ENCODE data around the gene SRBD1. TPM values are rescaled to one million over a fixed set of nuclear protein-coding genes. Genes with fewer than 3 reads are reported as not detected.
"Not testable (repeated sequence)": the region's sequence is repeated elsewhere in the genome, so short reads cannot be mapped to it uniquely, and the experiment has no call there.

Gene SRBD1
- polyA plus RNA-seq, 1 experiment: 2.7 TPM

DNA sequence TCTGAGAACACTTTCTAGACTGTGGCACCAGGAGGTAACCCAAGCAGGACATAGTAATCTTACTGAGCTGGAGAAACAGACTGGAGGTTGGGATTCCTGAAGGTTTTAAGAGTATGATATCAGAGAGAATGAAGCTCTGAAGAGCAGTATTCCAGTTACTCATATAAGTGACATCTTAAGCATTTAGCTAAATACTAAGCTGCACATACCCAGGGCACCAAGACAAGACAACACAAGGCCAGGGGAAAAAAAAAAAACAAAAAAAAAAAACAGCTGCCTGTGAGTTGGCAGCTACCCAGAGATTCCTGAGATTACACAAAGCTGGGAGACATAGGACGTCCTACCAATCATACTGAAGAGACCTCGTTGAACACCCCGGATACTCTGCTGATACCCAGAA, 175.8 kb downstream of the SRBD1 start:
- ChIA-PET POLR2A (interaction anchor here (0.5 to 0.6 kb wide), 3 partner anchors 18 to 194 kb away, joined by 3 to 8 read pairs (median 6); no protein-coding TSS in a partner anchor), CTCF (interaction anchor here (0.9 kb wide), 1 partner anchor 42 kb away, joined by 3 read pairs; no protein-coding TSS in a partner anchor)
- DNase-seq (ENCODE audit: low read depth): peak; percentile 64
- H3K4me3 ChIP-seq (ENCODE audit: low read depth, low read length): no peak overlapping the region
- no peaks in the 10 kb centered on the region for H3K36me3 ChIP-seq (ENCODE audit: control insufficient read depth, insufficient read depth, low read length)
- TF ChIP-seq, protein P1, sequence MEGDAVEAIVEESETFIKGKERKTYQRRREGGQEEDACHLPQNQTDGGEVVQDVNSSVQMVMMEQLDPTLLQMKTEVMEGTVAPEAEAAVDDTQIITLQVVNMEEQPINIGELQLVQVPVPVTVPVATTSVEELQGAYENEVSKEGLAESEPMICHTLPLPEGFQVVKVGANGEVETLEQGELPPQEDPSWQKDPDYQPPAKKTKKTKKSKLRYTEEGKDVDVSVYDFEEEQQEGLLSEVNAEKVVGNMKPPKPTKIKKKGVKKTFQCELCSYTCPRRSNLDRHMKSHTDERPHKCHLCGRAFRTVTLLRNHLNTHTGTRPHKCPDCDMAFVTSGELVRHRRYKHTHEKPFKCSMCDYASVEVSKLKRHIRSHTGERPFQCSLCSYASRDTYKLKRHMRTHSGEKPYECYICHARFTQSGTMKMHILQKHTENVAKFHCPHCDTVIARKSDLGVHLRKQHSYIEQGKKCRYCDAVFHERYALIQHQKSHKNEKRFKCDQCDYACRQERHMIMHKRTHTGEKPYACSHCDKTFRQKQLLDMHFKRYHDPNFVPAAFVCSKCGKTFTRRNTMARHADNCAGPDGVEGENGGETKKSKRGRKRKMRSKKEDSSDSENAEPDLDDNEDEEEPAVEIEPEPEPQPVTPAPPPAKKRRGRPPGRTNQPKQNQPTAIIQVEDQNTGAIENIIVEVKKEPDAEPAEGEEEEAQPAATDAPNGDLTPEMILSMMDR (IDR thresholded peaks at IDR 0.05; ENCODE audit: insufficient read depth, low read depth, low read length): no peak
- no peaks in the 10 kb centered on the region for H3K27me3 ChIP-seq (ENCODE audit: control insufficient read depth, insufficient read depth, low read length)

DNA sequence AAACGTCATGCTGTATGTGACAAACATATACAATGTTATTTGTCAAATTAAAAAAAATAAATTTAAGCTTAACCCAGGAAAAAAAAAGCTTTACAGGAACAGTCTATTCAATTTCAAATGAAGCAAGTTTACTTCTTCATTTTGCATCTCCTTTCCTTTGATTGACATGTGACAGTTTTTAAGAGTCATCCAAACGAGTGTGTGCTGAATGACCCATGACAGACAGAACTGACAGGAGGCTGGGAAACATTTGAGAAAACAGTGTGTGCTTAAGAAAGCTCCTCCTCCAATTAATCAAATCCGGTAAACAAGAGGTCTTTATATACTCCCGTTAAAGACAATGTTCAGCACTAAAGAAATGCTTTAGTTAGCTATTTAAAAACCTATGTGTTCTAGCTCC, 177.7 kb downstream of the SRBD1 start:
- H3K4me3 ChIP-seq (ENCODE audit: low read depth, low read length): no peak overlapping the region
- POLR2A ChIA-PET: no interaction called here
- TF ChIP-seq, protein P1 (IDR thresholded peaks at IDR 0.05; ENCODE audit: insufficient read depth, low read depth, low read length): no peak
- no peak for DNase-seq (ENCODE audit: low read depth)
- no peaks in the 10 kb centered on the region for H3K27me3 ChIP-seq (ENCODE audit: control insufficient read depth, insufficient read depth, low read length)
- CTCF ChIA-PET: no interaction called here
- H3K36me3 ChIP-seq (ENCODE audit: control insufficient read depth, insufficient read depth, low read length): no peaks in the 10 kb centered on the region

DNA sequence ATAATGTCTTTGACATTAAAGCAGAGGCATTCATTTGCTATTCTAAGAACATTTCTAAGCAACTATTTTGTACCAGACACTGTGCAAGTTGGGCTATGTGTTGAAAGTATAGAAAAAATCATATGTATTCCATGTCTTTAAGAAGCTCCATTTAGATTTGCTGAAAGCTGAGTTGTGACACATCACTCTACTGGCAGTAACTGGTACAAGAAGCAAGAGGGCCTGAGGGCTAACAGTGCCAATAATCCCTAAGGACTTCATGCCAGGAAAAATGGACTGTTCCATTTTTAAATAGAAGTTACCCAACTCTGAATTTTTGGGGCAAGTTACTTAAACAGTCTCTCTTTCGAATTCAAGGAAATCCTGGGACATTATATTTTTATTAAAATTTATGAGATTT, 178.7 kb downstream of the SRBD1 start:
- H3K36me3 ChIP-seq (ENCODE audit: control insufficient read depth, insufficient read depth, low read length): no peaks in the 10 kb centered on the region
- CTCF ChIA-PET: interaction anchor here (0.7 kb wide), 1 partner anchor 358 kb away, joined by 3 read pairs; no protein-coding TSS in a partner anchor
- TF ChIP-seq, protein P1 (IDR thresholded peaks at IDR 0.05; ENCODE audit: insufficient read depth, low read depth, low read length): no peak
- H3K27me3 ChIP-seq (ENCODE audit: control insufficient read depth, insufficient read depth, low read length): no peaks in the 10 kb centered on the region
- no peak for DNase-seq (ENCODE audit: low read depth)
- no peak overlapping the region for H3K4me3 ChIP-seq (ENCODE audit: low read depth, low read length)
- POLR2A ChIA-PET: no interaction called here

DNA sequence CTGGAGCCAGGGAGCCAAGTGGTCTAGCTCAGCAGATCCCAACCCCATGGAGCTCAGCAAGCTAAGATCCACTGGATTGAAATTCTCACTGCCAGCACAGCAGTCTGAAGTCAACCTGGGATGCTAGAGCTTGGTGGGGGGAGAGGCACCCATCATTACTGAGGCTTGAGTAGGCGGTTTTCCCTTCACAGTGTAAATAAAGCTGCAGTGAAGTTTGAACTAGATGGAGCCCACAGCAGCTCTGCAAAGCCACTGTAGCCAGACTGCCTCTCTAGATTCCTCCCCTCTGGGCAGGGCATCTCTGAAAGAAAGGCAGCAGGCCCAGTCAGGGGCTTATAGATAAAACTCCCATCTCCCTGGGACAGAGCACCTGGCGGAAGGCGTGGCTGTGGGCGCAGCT, 185.0 kb downstream of the SRBD1 start:
- H3K36me3 ChIP-seq (ENCODE audit: control insufficient read depth, insufficient read depth, low read length); POLR2A ChIA-PET; CTCF ChIA-PET; H3K27me3 ChIP-seq (ENCODE audit: control insufficient read depth, insufficient read depth, low read length); DNase-seq (ENCODE audit: low read depth); H3K4me3 ChIP-seq (ENCODE audit: low read depth, low read length): not testable (repeated sequence)

DNA sequence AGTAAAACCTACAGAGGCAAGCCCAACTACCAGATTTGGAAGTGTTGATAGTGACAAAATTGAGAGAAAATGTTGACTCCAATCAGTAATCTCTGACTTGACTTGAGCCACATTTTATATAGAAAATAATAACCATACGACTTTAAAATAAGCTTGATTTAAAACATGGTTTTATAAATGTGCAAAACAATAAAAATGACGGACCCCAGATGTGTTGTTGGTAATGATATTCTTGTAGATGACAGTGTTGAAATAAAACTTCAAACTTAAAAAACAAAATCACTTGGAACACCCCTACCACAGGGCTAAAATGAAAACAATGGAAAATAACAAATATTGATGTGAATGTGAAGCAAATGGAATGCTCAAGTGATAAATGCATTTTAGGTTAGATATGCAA, 188.1 kb downstream of the SRBD1 start:
- Histone ChIP-seq H3K4me3 (ENCODE audit: low read depth, low read length) (no peak overlapping the region), H3K27me3 (ENCODE audit: control insufficient read depth, insufficient read depth, low read length) (no peaks in the 10 kb centered on the region), H3K36me3 (ENCODE audit: control insufficient read depth, insufficient read depth, low read length) (no peaks in the 10 kb centered on the region)
- no peak for DNase-seq (ENCODE audit: low read depth)
- POLR2A ChIA-PET: no interaction called here
- TF ChIP-seq, protein P1 (IDR thresholded peaks at IDR 0.05; ENCODE audit: insufficient read depth, low read depth, low read length): no peak
- CTCF ChIA-PET: no interaction called here

DNA sequence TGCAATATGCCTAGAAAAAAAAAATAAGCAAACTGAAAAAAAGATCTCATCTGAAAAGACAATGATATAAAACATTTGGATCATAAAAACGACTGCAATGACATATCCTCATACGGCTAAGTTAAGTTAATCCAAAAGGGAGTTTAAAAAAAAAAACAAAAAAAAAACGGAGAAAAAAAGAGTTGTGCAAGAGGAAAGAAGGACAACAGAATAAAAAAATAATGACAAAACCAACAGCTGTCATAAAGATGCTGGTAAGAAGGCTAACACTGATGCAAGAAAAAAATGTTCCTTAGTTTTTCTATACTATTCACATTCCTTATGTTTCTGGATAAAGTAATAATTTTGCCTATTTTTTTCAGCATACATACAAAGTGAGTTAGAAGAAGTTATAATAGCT, 192.5 kb downstream of the SRBD1 start:
- ChIA-PET CTCF (interaction anchor here (1.6 kb wide), 1 partner anchor 10 kb away, joined by 3 read pairs; no protein-coding TSS in a partner anchor), POLR2A (interaction anchor here (0.6 kb wide), 1 partner anchor 59 kb away, joined by 3 read pairs; no protein-coding TSS in a partner anchor)

More for the DNA sequence above, 192.5 kb downstream of the SRBD1 start:
- TF ChIP-seq, protein P1 (IDR thresholded peaks at IDR 0.05; ENCODE audit: insufficient read depth, low read depth, low read length): no peak
- Histone ChIP-seq H3K27me3 (ENCODE audit: control insufficient read depth, insufficient read depth, low read length) (no peaks in the 10 kb centered on the region), H3K36me3 (ENCODE audit: control insufficient read depth, insufficient read depth, low read length) (no peaks in the 10 kb centered on the region), H3K4me3 (ENCODE audit: low read depth, low read length) (no peak overlapping the region)
- no peak for DNase-seq (ENCODE audit: low read depth)

Measured in BJ (cell line).